Endothelial cell of umbilical vein (primary cell): ENCODE results near the gene QRFP. TPM values are rescaled to one million over a fixed set of nuclear protein-coding genes. Genes with fewer than 3 reads are reported as not detected.
A peak's percentile ranks its signal among the peaks of the same experiment; 100 is the strongest.

ENCODE experiments used
- BruUV-seq: library from RNA; stranded (reverse); fragments of 400-500 nt; replicated peaks from 2 replicates; lab custom pipeline; 2021; lab: Mats Ljungman, UMichigan
- CTCF ChIA-PET: fragments of 300-600, 350-600 bp; sonication (Branson Sonifier 250); formaldehyde crosslinking; loops from one replicate; lab custom pipeline; 2021; ENCODE audit warnings: antibody characterized with exemption, inconsistent platforms; lab: Charles Lee
- POLR2A ChIA-PET: fragments of 300-600, 350-600 bp; sonication (Branson Sonifier 250); formaldehyde crosslinking; loops from one replicate; lab custom pipeline; 2021; ENCODE audit warnings: antibody characterized with exemption, inconsistent platforms; lab: Charles Lee
- DNase-seq: peaks from one replicate; pipeline ENCODE4 v3.0.0-alpha.2; 2011; ENCODE audit warnings: low read depth, low spot score
- FAIRE-seq: peaks from 2 replicates; lab custom pipeline; 2011; peaks lifted over from hg19 to GRCh38; lab: Jason Lieb, UNC
- H2AFZ ChIP-seq: 2 replicates; pipeline ENCODE4 v1.6.0; 2012; ENCODE audit warnings: low read depth, low read length, control low read depth, inconsistent platforms
- H3K27ac ChIP-seq: 2 replicates; pipeline ENCODE4 v1.5.1; 2011; ENCODE audit warnings: low read depth, mild to moderate bottlenecking, control low read depth, low read length, moderate library complexity; ENCODE audit not compliant: insufficient read depth
- H3K27me3 ChIP-seq, 2 experiments: 2 replicates each; pipeline versions ENCODE4 v1.6.0 to v1.6.1; 2011; ENCODE audit warnings: low read length in 2 of 2, mixed read lengths in 1 of 2; ENCODE audit not compliant: control insufficient read depth in 2 of 2, insufficient read depth in 2 of 2
- H3K36me3 ChIP-seq, 2 experiments: 2 replicates in 1 of 2; 3 replicates in 1 of 2; pipeline ENCODE4 v1.5.1; 2011; ENCODE audit warnings: low read length in 2 of 2, mild to moderate bottlenecking in 1 of 2, moderate library complexity in 1 of 2; ENCODE audit not compliant: control insufficient read depth in 2 of 2, insufficient read depth in 2 of 2; ENCODE audit errors: extremely low read depth in 1 of 2
- H3K4me1 ChIP-seq: 3 replicates; pipeline ENCODE4 v1.5.1; 2011; ENCODE audit warnings: mild to moderate bottlenecking, low read length; ENCODE audit not compliant: control insufficient read depth, insufficient read depth; ENCODE audit errors: extremely low read depth
- H3K4me2 ChIP-seq: 2 replicates; pipeline ENCODE4 v1.6.1; 2011; ENCODE audit warnings: low read length, control low read depth, mixed read lengths; ENCODE audit not compliant: insufficient read depth
- H3K4me3 ChIP-seq, 3 experiments: fragments of 200-600 bp in 1 of 3; sonication (generic), shearing (Covaris generic) in 1 of 3; replicated peaks in 1 of 3; 2 replicates each; pipeline ENCODE4 v1.5.1; 2011 to 2016; ENCODE audit warnings: control low read depth in 3 of 3, low read length in 3 of 3, mild to moderate bottlenecking in 2 of 3, inconsistent platforms in 1 of 3, low read depth in 1 of 3, moderate library complexity in 1 of 3; ENCODE audit not compliant: insufficient read depth in 1 of 3
- H3K79me2 ChIP-seq: 2 replicates; pipeline ENCODE4 v1.6.0; 2012; ENCODE audit warnings: low read length, inconsistent platforms; ENCODE audit not compliant: control insufficient read depth, insufficient read depth
- H3K9ac ChIP-seq: replicated peaks from 2 replicates; pipeline ENCODE3; 2011; ENCODE audit warnings: low read length, control low read depth; ENCODE audit not compliant: insufficient read depth; ENCODE audit errors: extremely low read depth
- H3K9me1 ChIP-seq: replicated peaks from 3 replicates; pipeline ENCODE4 v1.6.0; 2011; ENCODE audit warnings: mild to moderate bottlenecking, low read length; ENCODE audit not compliant: control insufficient read depth, insufficient read depth; ENCODE audit errors: extremely low read depth
- H3K9me3 ChIP-seq: replicated peaks from 2 replicates; pipeline ENCODE4 v1.5.1; 2012; ENCODE audit warnings: low read length, inconsistent platforms; ENCODE audit not compliant: control insufficient read depth, insufficient read depth
- H4K20me1 ChIP-seq: replicated peaks from 2 replicates; pipeline ENCODE3; 2011; ENCODE audit warnings: mild to moderate bottlenecking, low read length; ENCODE audit not compliant: control insufficient read depth, insufficient read depth; ENCODE audit errors: extremely low read depth
- CTCF ChIP-seq, 2 donors: IDR thresholded peaks; 1 replicate in 1 of 2; 2 replicates in 1 of 2; pipeline ENCODE4 v1.5.1; 2011; ENCODE audit warnings: low read length in 2 of 2, mild to moderate bottlenecking in 2 of 2, moderate library complexity in 2 of 2, control low read depth in 1 of 2, inconsistent platforms in 1 of 2, low read depth in 1 of 2; ENCODE audit not compliant: insufficient read depth in 1 of 2; ENCODE audit errors: extremely low read depth in 1 of 2
- FOS ChIP-seq: IDR thresholded peaks from 2 replicates; pipeline ENCODE4 v1.6.1; 2011; ENCODE audit warnings: mild to moderate bottlenecking, low read length, moderate library complexity, borderline replicate concordance; ENCODE audit not compliant: insufficient read depth
- GATA2 ChIP-seq: IDR thresholded peaks from 2 replicates; pipeline ENCODE4 v1.7.0; 2011; ENCODE audit warnings: low read depth, mild to moderate bottlenecking, moderate library complexity, mixed read lengths, low read length; ENCODE audit not compliant: insufficient read length, insufficient read depth
- JUN ChIP-seq: IDR thresholded peaks from 2 replicates; pipeline ENCODE4 v1.6.1; 2011; ENCODE audit warnings: borderline replicate concordance, low read depth; ENCODE audit not compliant: insufficient read length, insufficient read depth
- MAX ChIP-seq: IDR thresholded peaks from 2 replicates; pipeline ENCODE4 v1.6.1; 2011; ENCODE audit not compliant: insufficient read depth, insufficient read length
- MYC ChIP-seq: IDR thresholded peaks from one replicate; pipeline ENCODE4 v1.6.1; 2011; ENCODE audit warnings: mild to moderate bottlenecking, low read depth, low read length
- POLR2AphosphoS5 ChIP-seq: IDR thresholded peaks from 2 replicates; pipeline ENCODE4 v1.6.1; 2012; ENCODE audit warnings: low read depth, mild to moderate bottlenecking, control low read depth, low read length, moderate library complexity; ENCODE audit not compliant: insufficient read depth
- dilution Hi-C: fragments of 300-500 bp; cut with MboI; formaldehyde crosslinking; loops from one replicate; pipeline ENCODE4 v1.15.0; 2019; ENCODE audit warnings: low sequenced_read_pairs; ENCODE audit not compliant: extremely low pct_ligation_motif_present
- intact Hi-C: fragments of 100-400 bp; cut with micrococcal nuclease; formaldehyde crosslinking; loops from one replicate; pipeline ENCODE4 v1.10.0; 2022
- polyA plus RNA-seq, 4 experiments: library from polyadenylated mRNA; depleted of rRNA in 3 of 4; stranded (reverse) in 3 of 4; unstranded in 1 of 4; fragments of >200 nt; gene quantifications; 2 replicates each; pipeline versions ENCODE4 v1.2.1 to v1.2.3, GENCODE V29; 2011 to 2012; ENCODE audit warnings: missing spikeins in 1 of 4
- total RNA-seq: library from RNA; stranded (reverse); gene quantifications from 2 replicates; pipeline ENCODE4 v1.2.3, GENCODE V29; 2021

Gene QRFP
- total and polyA plus RNA-seq, 2 donors (not counting 3 experiments of a cell fraction or from before 2014, with no cell fraction given), result not detected

DNA sequence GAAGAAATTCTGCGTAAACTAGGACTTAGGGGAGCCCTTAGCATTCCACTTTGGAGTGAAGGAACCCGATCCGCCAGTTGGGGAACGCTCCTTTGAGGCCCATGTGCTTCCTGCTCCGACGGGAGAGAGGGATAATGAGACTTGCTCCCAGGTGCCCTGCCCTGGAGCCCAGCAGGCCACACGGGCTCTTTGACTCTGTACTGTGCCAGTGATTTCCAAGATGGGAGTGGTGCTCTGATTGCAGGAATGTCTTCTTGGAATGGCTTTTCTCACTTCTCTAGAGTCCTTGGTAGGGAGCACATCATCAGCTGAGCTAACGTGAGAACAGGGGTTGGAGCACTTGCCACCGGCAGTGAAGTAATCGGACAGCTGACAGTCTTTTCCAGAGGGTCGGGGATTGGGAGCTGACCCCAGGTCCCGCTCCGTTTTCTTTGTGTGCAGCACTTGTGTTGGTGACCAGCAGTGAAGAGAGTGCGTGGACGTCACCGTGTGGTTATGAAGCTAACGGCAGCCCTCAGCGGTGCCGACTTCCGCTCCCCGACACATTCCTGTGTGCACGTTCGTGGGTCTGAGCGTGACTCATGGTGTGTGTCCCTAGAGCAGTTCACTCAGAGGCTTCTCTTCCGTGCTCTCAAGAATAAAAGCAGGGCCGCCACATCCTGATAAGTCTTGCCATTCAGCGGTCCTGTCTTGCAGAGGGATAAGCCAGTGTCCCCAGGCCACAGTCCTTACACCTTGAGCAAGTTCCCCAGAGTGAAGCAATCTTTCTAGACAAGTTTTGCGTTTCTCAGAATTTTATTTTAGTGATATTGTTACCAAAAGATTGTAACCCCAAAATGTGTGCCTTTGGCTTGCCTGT, 35.9 kb downstream of the QRFP start:
- Histone ChIP-seq H3K9ac (peak overlapping the region; percentile 32), H3K27me3 (no peaks in the 10 kb centered on the region), H3K4me1 (peaks cover 34% of the 10 kb centered on the region), H3K9me3 (no peaks in the 10 kb centered on the region), H3K4me2 (no peak overlapping the region), H3K36me3 (peaks cover 18 to 23% of the 10 kb centered on the region in 2 experiments), H4K20me1 (no peaks in the 10 kb centered on the region), H3K79me2 (peaks cover 84% of the 10 kb centered on the region), H3K27ac (peak overlapping the region; percentile 82), H3K4me3 (no peak overlapping the region), H2AFZ (no peak overlapping the region), H3K9me1 (no peaks in the 10 kb centered on the region)
- ChIA-PET CTCF (interaction anchor here (0.5 to 11.0 kb wide), 8 partner anchors 9 to 156 kb away, joined by 3 to 327 read pairs (median 6); partner anchors contain the start of gene ABL1), POLR2A (no interaction called here)
- no peak for TF ChIP-seq MAX
- peak; percentile 64 for TF ChIP-seq POLR2AphosphoS5
- TF ChIP-seq MYC, result no peak
- TF ChIP-seq CTCF (IDR thresholded peaks at IDR 0.05; ENCODE audit: extremely low read depth in 1 of 2, insufficient read depth in 1 of 2, low read depth in 1 of 2, low read length in 2 of 2), result peak in 1 of 2 donors; percentile 34
- TF ChIP-seq JUN, result peak; percentile 26
- peak; percentile 37 for TF ChIP-seq FOS
- no peak for TF ChIP-seq GATA2
- intact Hi-C loops, result loop anchor here (1.0 kb wide), 1 partner anchor 148 kb away; no protein-coding TSS in a partner anchor
- dilution Hi-C loops, result loop anchor here (25.0 kb wide), 1 partner anchor 173 kb away; the partner anchor contains the start of gene EXOSC2
- TSS peak; percentile 82 for BruUV-seq
- DNase-seq, result peak; percentile 70
- peak; percentile 67 for FAIRE-seq
